H4 (cell line): ENCODE measurements around the gene USP37. TPM values are rescaled to one million over a fixed set of nuclear protein-coding genes. Genes with fewer than 3 reads are reported as not detected.

Experiments
- DNase-seq: peaks from one replicate; pipeline ENCODE4 v3.0.0-alpha.2; 2015; ENCODE audit warnings: low spot score
- total RNA-seq: library from RNA; depleted of rRNA; stranded (reverse); fragments of >200 nt; shearing (Covaris generic); gene quantifications from 2 replicates; pipeline ENCODE4 v1.2.3, GENCODE V29; 2014

The USP37 gene
- total RNA-seq, 1 experiment from 2014 or later, result 7.6 TPM

GRCh38 chr2:218429911-218430692 is 138.0 kb downstream of the USP37 start:
- DNase-seq, result no peak

GRCh38 chr2:218428846-218429558 is 139.1 kb downstream of the USP37 start:
- DNase-seq, result no peak

GRCh38 chr2:218427741-218428140 is 140.4 kb downstream of the USP37 start:
- DNase-seq, result no peak

GRCh38 chr2:218425531-218425930 is 142.6 kb downstream of the USP37 start:
- DNase-seq, result no peak

- DNase-seq, result no peak
Measured at GRCh38 chr2:218423584-218423983, 144.6 kb downstream of the USP37 start.

- no peak for DNase-seq
Measured at GRCh38 chr2:218422403-218423086, 145.6 kb downstream of the USP37 start.

- no peak for DNase-seq
Measured at GRCh38 chr2:218421027-218421426, 147.1 kb downstream of the USP37 start.

GRCh38 chr2:218419630-218420216 is 148.4 kb downstream of the USP37 start:
- DNase-seq, result no peak

GRCh38 chr2:218418717-218419458 is 149.3 kb downstream of the USP37 start, which contains the start of gene VIL1:
VIL1 (plus strand) TSS chr2:218419123; CDS start chr2:218423779, 4,656 bp downstream.
- DNase-seq, result no peak

GRCh38 chr2:218418321-218418716 is 149.8 kb downstream of the USP37 start:
- DNase-seq, result no peak

GRCh38 chr2:218407717-218408116 is 160.4 kb downstream of the USP37 start:
- DNase-seq, result peak; percentile 3

- peak; percentile 41 for DNase-seq
Measured at GRCh38 chr2:218406949-218407618, 161.1 kb downstream of the USP37 start.

GRCh38 chr2:218406209-218406948 is 161.8 kb downstream of the USP37 start:
- DNase-seq, result peak; percentile 89

- DNase-seq, result no peak
Measured at GRCh38 chr2:218405746-218406208, 162.4 kb downstream of the USP37 start.

GRCh38 chr2:218405086-218405745 is 162.9 kb downstream of the USP37 start:
- DNase-seq, result no peak

GRCh38 chr2:218404351-218405085 is 163.6 kb downstream of the USP37 start:
- DNase-seq, result peak; percentile 3

- DNase-seq, result no peak
Measured at GRCh38 chr2:218403810-218404209, 164.3 kb downstream of the USP37 start.

- DNase-seq, result no peak
Measured at GRCh38 chr2:218402911-218403411, 165.2 kb downstream of the USP37 start.
